Adipose tissue (tissue), 3 donors: ENCODE measurements around the gene GRIK2. TPM values are rescaled to one million over a fixed set of nuclear protein-coding genes. Genes with fewer than 3 reads are reported as not detected.

Experiments
- H3K27ac ChIP-seq: one replicate; pipeline ENCODE4 v1.5.1; 2013; ENCODE audit warnings: low read depth, low read length
- WGBS, 3 donors: extraction: QIAGEN DNeasy Blood & Tissue Kit; methylation state at CpG; one replicate each; pipeline ENCODE4 v1.1.7; 2013; 5-methylcytosine and 5-hydroxymethylcytosine counted together
- polyA plus RNA-seq, 3 donors: library from polyadenylated mRNA; stranded (reverse); fragments of 200-250 nt; gene quantifications; one replicate each; pipeline ENCODE4 v1.2.3, GENCODE V29; 2013
- donor health status: healthy with polysubstance abuse.
- donor health status: Bipolar disorder and iron deficiency.
- donor health status: healthy.

GRIK2 gene
- polyA plus RNA-seq, 3 donors = 0.22 to 0.39 (median 0.22) TPM

DNA sequence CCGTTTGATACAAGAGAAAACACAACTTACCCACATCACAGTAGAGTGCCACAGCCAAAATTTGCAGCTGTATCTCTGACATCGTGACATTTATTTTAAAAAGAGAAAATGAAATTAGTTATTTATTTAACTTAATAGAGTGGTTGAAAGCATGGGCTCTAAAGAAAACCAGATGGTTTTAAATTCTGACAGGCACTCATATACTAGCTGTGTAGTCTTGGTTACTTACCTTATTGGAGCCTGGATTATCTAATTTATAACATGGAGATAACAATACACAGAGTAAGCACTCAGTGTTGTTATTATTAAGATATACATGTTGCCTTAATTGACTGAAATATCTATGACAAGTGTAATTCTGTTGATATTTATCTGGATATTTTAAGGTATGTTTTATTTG is 334.9 kb downstream of the GRIK2 start:
- no peak overlapping the region for H3K27ac ChIP-seq
- 83 to 88% (median 87%) methylated on average over 2 of the region's 2 CpGs for WGBS, 3 donors

GRCh38 chr6:101728956-101729355 is 335.4 kb downstream of the GRIK2 start:
- H3K27ac ChIP-seq = no peak overlapping the region

DNA sequence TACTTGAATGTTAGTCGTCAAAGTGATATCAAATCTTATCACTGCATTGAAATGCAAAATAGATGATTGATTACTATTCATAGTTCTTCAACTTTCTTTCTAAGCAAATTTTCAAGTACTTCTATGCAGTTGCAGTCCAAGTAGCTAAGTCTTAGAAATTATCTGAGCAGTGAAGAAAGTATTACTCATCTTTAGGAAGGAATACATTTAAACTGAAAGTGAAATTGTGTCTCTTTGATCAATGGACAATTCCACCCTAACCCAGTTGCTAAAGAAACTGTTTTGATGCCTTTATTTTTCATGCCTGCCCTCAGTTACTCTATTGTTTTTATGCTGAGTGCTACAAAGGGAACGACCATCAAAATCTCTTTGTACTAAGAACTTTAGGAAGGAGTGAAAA is 337.4 kb downstream of the GRIK2 start:
- H3K27ac ChIP-seq = no peak overlapping the region
- WGBS, 3 donors = 27 to 31% (median 29%) methylated on average over 2 of the region's 2 CpGs

DNA sequence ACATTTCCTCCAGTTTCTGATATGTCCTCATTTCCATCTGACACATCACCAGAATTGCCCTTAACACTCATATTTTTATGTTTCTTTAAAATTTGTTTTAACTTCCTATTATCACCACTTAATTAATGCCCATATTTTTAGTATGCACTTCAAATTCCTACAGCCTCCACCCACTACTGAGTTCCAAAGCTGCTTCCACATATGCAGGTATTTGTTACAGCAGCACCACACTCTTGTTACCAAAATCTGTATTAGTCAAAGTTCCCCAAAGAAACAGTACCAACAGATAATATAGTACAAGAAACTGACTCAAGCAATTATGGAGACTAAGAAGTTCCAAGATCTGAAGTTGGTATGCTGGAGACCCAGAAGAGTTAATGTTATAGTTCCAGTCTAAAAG is 340.4 kb downstream of the GRIK2 start:
- H3K27ac ChIP-seq = no peak overlapping the region

GRCh38 chr6:101738481-101738880 is 345.0 kb downstream of the GRIK2 start:
- no peak overlapping the region for H3K27ac ChIP-seq
- WGBS, 3 donors = 81 to 87% (median 86%) methylated on average over 1 of the region's 1 CpG

DNA sequence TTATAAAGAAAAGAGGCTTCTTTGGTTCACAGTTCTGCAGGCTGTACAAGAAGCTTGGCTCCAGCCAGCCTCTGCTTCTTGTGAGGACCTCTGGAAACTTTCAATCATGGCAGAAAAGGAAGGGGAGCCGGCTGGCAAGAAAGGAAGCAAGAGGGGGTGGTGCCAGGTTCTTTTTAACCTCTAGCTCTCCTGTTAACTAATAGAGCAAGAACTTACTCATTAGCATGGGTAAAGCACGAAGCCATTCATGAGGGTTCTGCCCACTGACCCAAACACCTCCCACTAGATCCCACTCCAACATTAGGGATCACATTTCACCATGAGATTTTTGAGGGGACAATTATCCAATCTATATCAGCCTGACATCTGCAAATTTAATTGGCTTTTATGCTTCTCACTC is 347.1 kb downstream of the GRIK2 start:
- no peak overlapping the region for H3K27ac ChIP-seq
- WGBS, 3 donors = 34 to 78% (median 46%) methylated on average over 2 of the region's 2 CpGs

GRCh38 chr6:101741474-101742171 is 348.1 kb downstream of the GRIK2 start:
- H3K27ac ChIP-seq = no peak overlapping the region
- WGBS, 3 donors = 22 to 40% (median 28%) methylated on average over 2 of the region's 2 CpGs

- H3K27ac ChIP-seq = no peak overlapping the region
Measured at GRCh38 chr6:101747160-101747559, 353.7 kb downstream of the GRIK2 start.

- H3K27ac ChIP-seq = no peak overlapping the region
- 14 to 28% (median 24%) methylated on average over 1 of the region's 1 CpG for WGBS, 3 donors
Measured at GRCh38 chr6:101747716-101748115, 354.2 kb downstream of the GRIK2 start.

DNA sequence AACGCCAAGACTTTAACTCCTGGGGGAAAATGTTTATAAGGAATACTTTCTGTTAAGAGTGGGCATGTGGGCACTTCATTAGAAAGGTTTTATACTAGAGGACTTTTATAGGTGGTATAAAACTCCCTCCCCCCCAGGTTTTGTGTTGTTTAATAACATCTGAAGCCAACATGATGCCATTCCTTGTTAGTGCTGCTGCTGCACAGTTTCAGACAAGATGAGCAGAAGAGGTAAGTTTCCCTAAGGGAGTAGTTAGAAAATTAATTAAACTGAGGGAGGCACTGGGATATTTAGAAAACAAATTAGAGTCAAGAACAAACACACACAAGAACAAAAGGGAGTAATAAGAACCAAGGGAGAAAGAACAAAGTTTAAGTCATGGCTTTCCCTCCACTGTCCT is 362.4 kb downstream of the GRIK2 start:
- no peak overlapping the region for H3K27ac ChIP-seq
- WGBS, 3 donors = 89 to 97% (median 91%) methylated on average over 1 of the region's 1 CpG

DNA sequence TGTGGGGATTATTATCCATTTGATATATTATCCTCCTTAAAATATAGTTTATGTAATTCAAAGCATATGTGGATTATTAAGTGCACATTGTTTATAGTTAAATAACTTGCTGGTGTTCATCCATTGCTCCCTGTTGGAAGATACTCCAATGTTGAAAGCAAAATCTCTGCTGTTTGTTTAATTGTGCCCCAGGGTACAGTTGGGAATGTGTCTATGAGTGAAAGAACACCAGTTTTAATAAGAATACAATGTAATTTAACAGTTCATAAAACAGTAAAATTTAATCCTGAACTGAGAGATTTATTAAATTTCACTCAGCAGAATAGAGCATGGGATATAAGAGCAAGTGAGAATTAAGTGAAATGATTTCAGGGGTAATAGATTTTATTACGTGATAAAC is 364.9 kb downstream of the GRIK2 start:
- H3K27ac ChIP-seq = no peak overlapping the region
- WGBS, 3 donors = 64 to 72% (median 68%) methylated on average over 1 of the region's 1 CpG

GRCh38 chr6:101760843-101761621 is 367.5 kb downstream of the GRIK2 start:
- no peak overlapping the region for H3K27ac ChIP-seq

DNA sequence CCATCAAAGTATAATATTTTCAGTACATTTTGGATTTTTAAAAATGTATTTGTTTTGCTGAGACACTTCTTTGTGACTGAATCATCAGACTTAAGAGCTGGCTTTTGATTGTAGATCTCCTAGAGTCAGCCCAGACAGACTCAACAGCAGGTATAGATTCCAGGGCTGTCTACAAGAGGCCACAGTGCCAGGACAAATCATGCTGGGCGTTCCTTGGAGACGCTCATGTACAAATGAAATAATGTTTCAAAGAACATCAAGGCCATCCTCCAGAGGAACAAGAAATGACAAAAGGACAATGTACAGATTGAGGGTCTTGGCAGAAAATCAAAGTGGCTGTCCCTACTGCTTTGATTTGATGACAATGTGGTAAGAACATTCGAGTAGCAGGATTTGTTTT is 369.3 kb downstream of the GRIK2 start:
- 32 to 71% (median 69%) methylated on average over 3 of the region's 3 CpGs for WGBS, 3 donors
- no peak overlapping the region for H3K27ac ChIP-seq

DNA sequence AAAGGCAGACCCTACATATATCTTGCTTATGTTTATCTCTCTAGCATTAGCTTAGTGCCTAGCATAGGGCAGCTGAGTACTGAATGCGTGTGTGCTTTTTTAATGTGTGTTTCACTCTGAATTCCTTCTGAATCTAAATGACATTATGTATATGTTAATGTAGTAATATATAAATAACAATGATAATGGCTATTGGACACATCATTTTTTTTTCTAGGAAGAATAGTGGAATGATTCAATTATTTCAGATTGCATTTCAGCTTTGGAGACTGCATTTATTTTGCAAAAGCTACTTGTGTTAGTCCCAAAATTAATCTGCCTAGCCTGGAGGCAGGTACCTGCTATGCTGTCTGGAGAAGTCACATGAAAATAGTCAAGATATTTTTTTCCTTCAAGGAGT is 371.8 kb downstream of the GRIK2 start:
- H3K27ac ChIP-seq = no peak overlapping the region
- 71 to 81% (median 79%) methylated on average over 1 of the region's 1 CpG for WGBS, 3 donors

DNA sequence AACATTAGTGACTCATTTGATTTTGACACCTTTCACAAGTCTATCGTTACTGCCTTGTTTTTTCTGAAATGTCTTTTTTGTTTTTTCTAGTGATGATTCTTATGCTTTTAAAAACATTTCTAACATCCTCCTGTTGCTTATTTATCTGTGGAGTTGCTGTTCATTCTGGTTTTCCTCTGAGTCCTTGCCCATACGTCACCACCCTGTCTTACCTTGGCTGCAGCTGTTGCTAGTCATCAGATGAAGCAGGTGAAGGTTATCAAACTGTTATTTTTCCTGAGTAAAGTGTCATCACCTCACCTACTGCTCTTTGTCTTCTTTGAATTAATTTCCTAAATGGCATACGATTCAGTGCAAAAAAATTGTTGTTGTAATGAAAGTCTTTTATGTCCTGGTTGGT is 376.6 kb downstream of the GRIK2 start:
- WGBS, 3 donors = 49 to 67% (median 65%) methylated on average over 3 of the region's 3 CpGs
- H3K27ac ChIP-seq = no peak overlapping the region

DNA sequence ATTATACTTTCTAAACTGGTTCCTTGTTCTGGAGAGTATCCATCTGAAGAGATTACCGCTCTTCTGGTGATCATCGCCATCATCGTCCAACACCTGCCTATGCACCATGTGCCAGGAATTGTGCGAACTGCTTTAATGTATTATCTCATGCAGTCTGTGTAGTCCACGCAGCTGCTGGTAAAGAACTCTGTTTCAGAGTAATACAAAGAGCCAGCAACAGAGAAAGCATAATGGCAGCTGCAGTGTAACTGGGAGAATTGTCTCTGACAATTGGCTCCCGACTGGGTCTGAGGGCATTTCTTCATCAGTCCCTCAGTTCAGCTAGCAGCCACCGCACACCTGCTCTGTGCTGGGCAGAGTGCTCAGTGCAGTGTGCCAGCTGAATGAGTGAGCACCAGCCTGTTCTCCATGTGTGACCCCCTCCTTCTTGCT is 383.4 kb downstream of the GRIK2 start:
- H3K27ac ChIP-seq = no peak overlapping the region
- 85 to 96% (median 86%) methylated on average over 7 of the region's 7 CpGs for WGBS, 3 donors

GRCh38 chr6:101777646-101778045 is 384.1 kb downstream of the GRIK2 start:
- no peak overlapping the region for H3K27ac ChIP-seq
- 22 to 43% (median 40%) methylated on average over 2 of the region's 2 CpGs for WGBS, 3 donors

DNA sequence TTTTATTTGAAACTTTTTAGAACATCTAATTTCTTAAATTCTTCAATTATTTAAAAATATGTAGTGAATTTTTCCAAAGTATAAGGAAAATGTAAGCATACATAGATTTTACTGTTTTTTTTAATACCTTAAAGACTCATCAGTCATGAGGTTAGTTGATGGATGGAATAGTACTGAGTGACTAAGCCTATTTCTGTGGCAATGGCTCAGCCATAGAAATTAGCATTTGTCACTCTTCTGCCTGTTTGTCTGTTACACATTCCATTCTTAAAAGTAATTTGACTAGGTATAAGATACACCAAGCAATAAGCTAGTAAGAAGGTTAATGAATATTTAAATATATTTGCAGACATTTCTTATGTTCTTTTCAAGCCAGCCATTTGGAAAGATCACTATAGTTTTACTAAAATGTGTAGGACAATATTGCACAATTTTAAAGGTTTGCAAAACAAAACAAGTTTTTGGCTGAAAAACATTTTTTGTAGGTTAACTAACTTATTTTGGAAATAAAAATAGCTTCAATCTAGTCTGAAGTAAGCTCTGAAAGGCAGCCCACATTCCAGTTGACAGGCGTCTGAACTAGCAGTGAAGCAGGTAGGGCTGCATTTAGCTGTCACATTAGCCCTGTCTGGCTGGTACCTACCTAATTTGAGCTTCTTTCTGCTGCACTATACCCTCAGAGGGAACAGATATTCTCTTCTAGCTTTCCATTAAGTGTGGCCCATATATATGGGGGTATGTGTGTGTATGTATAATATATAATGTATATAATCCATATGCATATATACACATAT is 385.7 kb downstream of the GRIK2 start:
- WGBS, 3 donors = 79 to 84% (median 81%) methylated on average over 1 of the region's 1 CpG

GRCh38 chr6:101783287-101783686 is 389.8 kb downstream of the GRIK2 start:
- 88 to 97% (median 94%) methylated on average over 1 of the region's 1 CpG for WGBS, 3 donors
- no peak overlapping the region for H3K27ac ChIP-seq

More for the DNA sequence above, 385.7 kb downstream of the GRIK2 start:
- no peak overlapping the region for H3K27ac ChIP-seq
